HG02970 (cell line): Measurements from ENCODE around the gene PPP1R12B.
"Not testable (repeated sequence)": the region's sequence is repeated elsewhere in the genome, so short reads cannot be mapped to it uniquely, and the experiment has no call there.

Source experiments
- ATAC-seq: cut with Tn5 transposase; IDR thresholded peaks from one replicate; pipeline ENCODE4 v1.9.1; 2021; ENCODE audit warnings: mild to moderate bottlenecking, moderate library complexity, moderate number of reproducible peaks; ENCODE audit not compliant: unreplicated experiment, low FRiP score

Gene PPP1R12B

GRCh38 chr1:202624088-202624780, 275.7 kb downstream of the PPP1R12B start:
- ATAC-seq = no peak

- no peak for ATAC-seq
These were observed 276.2 kb downstream of the PPP1R12B start for GRCh38 chr1:202624781-202625108.

GRCh38 chr1:202625416-202626360, 277.2 kb downstream of the PPP1R12B start:
- ATAC-seq = no peak

GRCh38 chr1:202627036-202627435, 278.5 kb downstream of the PPP1R12B start:
- not testable (repeated sequence) for ATAC-seq

GRCh38 chr1:202627841-202628565, 279.5 kb downstream of the PPP1R12B start:
- no peak for ATAC-seq

GRCh38 chr1:202628646-202629215, 280.2 kb downstream of the PPP1R12B start:
- no peak for ATAC-seq

- not testable (repeated sequence) for ATAC-seq
These were observed 280.8 kb downstream of the PPP1R12B start for GRCh38 chr1:202629257-202629811.

GRCh38 chr1:202630096-202630495, 281.6 kb downstream of the PPP1R12B start:
- ATAC-seq = not testable (repeated sequence)

GRCh38 chr1:202630541-202630940, 282.0 kb downstream of the PPP1R12B start:
- no peak for ATAC-seq

- ATAC-seq = no peak
These were observed 282.8 kb downstream of the PPP1R12B start for GRCh38 chr1:202631076-202631923.

GRCh38 chr1:202632241-202632640, 283.7 kb downstream of the PPP1R12B start:
- no peak for ATAC-seq

- ATAC-seq = not testable (repeated sequence)
These were observed 287.7 kb downstream of the PPP1R12B start for GRCh38 chr1:202636171-202636570.

GRCh38 chr1:202637321-202638018, 289.0 kb downstream of the PPP1R12B start:
- ATAC-seq = not testable (repeated sequence)

- ATAC-seq = no peak
These were observed 289.7 kb downstream of the PPP1R12B start for GRCh38 chr1:202638019-202638700.

- ATAC-seq = not testable (repeated sequence)
These were observed 290.3 kb downstream of the PPP1R12B start for GRCh38 chr1:202638701-202639305.

GRCh38 chr1:202639500-202639899, 291.0 kb downstream of the PPP1R12B start:
- no peak for ATAC-seq

- ATAC-seq = no peak
These were observed 293.7 kb downstream of the PPP1R12B start for GRCh38 chr1:202642212-202642611.
